Testis (tissue), 3 donors: ENCODE data around the gene GDPD5. TPM values are rescaled to one million over a fixed set of nuclear protein-coding genes. Genes with fewer than 3 reads are reported as not detected.

ENCODE experiments used
- DNase-seq: peaks from one replicate; pipeline ENCODE4 v3.0.0-alpha.2; 2019
- H3K27ac ChIP-seq, 2 donors: fragments of 200-600 bp; sonication (generic); one replicate each; pipeline ENCODE4 v1.5.1; 2019
- H3K27me3 ChIP-seq: fragments of 200-600 bp; sonication (generic); one replicate; pipeline ENCODE4 v1.5.1; 2019
- H3K36me3 ChIP-seq: fragments of 200-600 bp; sonication (generic); one replicate; pipeline ENCODE4 v1.5.1; 2017; ENCODE audit warnings: low read depth; ENCODE audit errors: missing control alignments
- H3K4me1 ChIP-seq: fragments of 200-600 bp; sonication (generic); one replicate; pipeline ENCODE4 v1.5.1; 2019
- H3K4me3 ChIP-seq, 2 donors: fragments of 200-600 bp; sonication (generic); one replicate each; pipeline ENCODE4 v1.5.1; 2017 to 2019
- H3K9me3 ChIP-seq: fragments of 200-600 bp; sonication (generic); one replicate; pipeline ENCODE4 v1.5.1; 2017
- POLR2A ChIP-seq: fragments of 450-650 bp; IDR thresholded peaks from one replicate; pipeline ENCODE4 v1.6.1; 2017; ENCODE audit warnings: antibody characterized with exemption, mild to moderate bottlenecking, moderate library complexity
- WGBS, 2 donors: methylation state at CpG; one replicate each; pipeline ENCODE4 v1.1.5; 2018; 5-methylcytosine and 5-hydroxymethylcytosine counted together
- intact Hi-C: fragments of 100-400 bp; cut with DNase I; formaldehyde crosslinking; loops from one replicate; pipeline ENCODE4 v1.15.1; 2023; ENCODE audit warnings: low total_unique reads
- polyA plus RNA-seq: library from polyadenylated mRNA; stranded (reverse); fragments of 350-450 nt; fragmentation: Illumina TruSeq; extraction: RNeasy Lipid Tissue Mini Kit (QIAGEN cat#74804); gene quantifications from one replicate; pipeline ENCODE4 v1.2.3, GENCODE V29; 2014; ENCODE audit warnings: low read depth, low replicate concordance; ENCODE audit not compliant: insufficient read depth
- total RNA-seq, 2 donors: library from RNA; depleted of rRNA; stranded (reverse); fragments of >200 nt; gene quantifications; one replicate each; pipeline ENCODE4 v1.2.3, GENCODE V29; 2016
- TF ChIP-seq, protein P1 (sequence below), 3 experiments: fragments of 450-650 bp in 2 of 3; fragments of 200-600 bp in 1 of 3; sonication (generic) in 1 of 3; IDR thresholded peaks; one replicate each; pipeline ENCODE4 v1.5.1; 2016 to 2019; ENCODE audit warnings: antibody characterized with exemption in 3 of 3, mild to moderate bottlenecking in 2 of 3, moderate library complexity in 1 of 3

GDPD5 gene
- total and polyA plus RNA-seq, 3 donors from 2014 or later: 43.3 to 99.5 (median 65.8) TPM

- Histone ChIP-seq H3K27ac (peak overlapping the region; percentile 86 to 97), H3K27me3 (no peaks in the 10 kb centered on the region), H3K36me3 (no peaks in the 10 kb centered on the region), H3K4me3 (peak overlapping the region; percentile 90 to 99), H3K4me1 (peaks cover 17% of the 10 kb centered on the region), H3K9me3 (no peaks in the 10 kb centered on the region)
- intact Hi-C loops: no loop called here
- WGBS, 2 donors: 7 to 14% methylated on average over 11 of the region's 11 CpGs
- no peak for DNase-seq
- no peak for TF ChIP-seq POLR2A
- TF ChIP-seq, protein P1, sequence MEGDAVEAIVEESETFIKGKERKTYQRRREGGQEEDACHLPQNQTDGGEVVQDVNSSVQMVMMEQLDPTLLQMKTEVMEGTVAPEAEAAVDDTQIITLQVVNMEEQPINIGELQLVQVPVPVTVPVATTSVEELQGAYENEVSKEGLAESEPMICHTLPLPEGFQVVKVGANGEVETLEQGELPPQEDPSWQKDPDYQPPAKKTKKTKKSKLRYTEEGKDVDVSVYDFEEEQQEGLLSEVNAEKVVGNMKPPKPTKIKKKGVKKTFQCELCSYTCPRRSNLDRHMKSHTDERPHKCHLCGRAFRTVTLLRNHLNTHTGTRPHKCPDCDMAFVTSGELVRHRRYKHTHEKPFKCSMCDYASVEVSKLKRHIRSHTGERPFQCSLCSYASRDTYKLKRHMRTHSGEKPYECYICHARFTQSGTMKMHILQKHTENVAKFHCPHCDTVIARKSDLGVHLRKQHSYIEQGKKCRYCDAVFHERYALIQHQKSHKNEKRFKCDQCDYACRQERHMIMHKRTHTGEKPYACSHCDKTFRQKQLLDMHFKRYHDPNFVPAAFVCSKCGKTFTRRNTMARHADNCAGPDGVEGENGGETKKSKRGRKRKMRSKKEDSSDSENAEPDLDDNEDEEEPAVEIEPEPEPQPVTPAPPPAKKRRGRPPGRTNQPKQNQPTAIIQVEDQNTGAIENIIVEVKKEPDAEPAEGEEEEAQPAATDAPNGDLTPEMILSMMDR (IDR thresholded peaks at IDR 0.05): no peak
These were observed 125.4 kb downstream of the GDPD5 start for GRCh38 chr11:75400146-75400865.

DNA sequence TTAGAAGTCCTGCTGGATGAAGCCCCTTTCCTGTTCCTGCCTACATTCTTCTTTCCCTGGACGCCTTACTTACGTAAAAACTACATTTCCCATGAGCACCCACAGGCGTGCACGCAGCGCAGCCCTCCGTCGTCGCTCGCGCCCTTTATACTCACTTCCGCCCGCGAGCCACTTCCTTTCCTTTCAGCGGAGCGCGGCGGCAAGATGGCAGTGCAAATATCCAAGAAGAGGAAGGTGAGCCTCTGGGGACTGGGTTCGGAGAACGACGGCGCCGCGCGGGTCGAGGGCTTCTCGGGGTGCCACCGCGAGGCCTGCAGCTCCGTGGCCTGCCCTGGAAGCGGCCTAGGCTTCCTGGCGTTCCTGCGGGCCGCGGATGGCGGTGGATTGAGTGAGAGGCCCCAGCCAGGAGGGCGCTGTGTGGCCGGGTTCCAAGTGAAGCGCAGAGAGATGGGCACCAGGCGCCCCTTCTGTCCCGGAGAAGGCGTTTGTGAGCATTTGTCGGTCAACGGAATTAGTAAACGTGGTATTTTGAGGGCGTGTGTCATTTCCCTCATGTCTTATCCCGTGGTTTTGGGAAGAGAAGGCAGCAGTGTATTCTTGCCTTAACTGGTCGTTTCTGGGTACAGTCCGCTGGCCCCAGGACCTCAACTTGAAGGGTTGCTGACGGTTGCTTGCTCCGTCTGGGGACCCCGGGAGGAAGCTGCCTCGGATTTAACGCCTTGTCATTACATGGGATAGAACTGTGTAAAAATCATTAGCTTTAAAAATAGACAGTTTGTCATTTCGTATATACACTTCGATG lies 126.2 kb downstream of the GDPD5 start, which contains the start of gene RPS3:
RPS3 (plus strand) TSS at position 175 of the 802 bp plus-strand sequence; CDS start at position 205, 30 bp downstream.
- Histone ChIP-seq H3K9me3 (no peaks in the 10 kb centered on the region), H3K36me3 (no peaks in the 10 kb centered on the region), H3K27me3 (no peaks in the 10 kb centered on the region), H3K4me3 (peak within 1 kb of the TSS; percentile 90 to 99), H3K27ac (peak within 1 kb of the TSS; percentile 86 to 97), H3K4me1 (peaks cover 17% of the 10 kb centered on the region)
- peak; percentile 98 for DNase-seq
- peak; percentile 87 for TF ChIP-seq POLR2A
- TF ChIP-seq, protein P1 (IDR thresholded peaks at IDR 0.05): peak in 2 of 3 experiments; percentile 19 to 43
- intact Hi-C loops: no loop called here
- WGBS, 2 donors: 0 to 1% methylated on average over 27 to 55 of the region's 55 CpGs

- no peak for TF ChIP-seq POLR2A
- TF ChIP-seq, protein P1 (IDR thresholded peaks at IDR 0.05): no peak
- intact Hi-C loops: no loop called here
- no peaks in the 10 kb centered on the region for H3K9me3 ChIP-seq
- no peaks in the 10 kb centered on the region for H3K27me3 ChIP-seq
- H3K27ac ChIP-seq: no peak overlapping the region
- H3K4me3 ChIP-seq: peak overlapping the region; percentile 90 to 99
- peaks cover 17% of the 10 kb centered on the region for H3K4me1 ChIP-seq
- H3K36me3 ChIP-seq: no peaks in the 10 kb centered on the region
- WGBS, 2 donors: 62 to 71% methylated on average over 8 of the region's 8 CpGs
- DNase-seq: no peak
These were observed 126.8 kb downstream of the GDPD5 start for GRCh38 chr11:75398906-75399305.

GRCh38 chr11:75394085-75394840 lies 131.5 kb downstream of the GDPD5 start:
- no peak overlapping the region for H3K27ac ChIP-seq
- H3K4me1 ChIP-seq: no peaks in the 10 kb centered on the region
- H3K9me3 ChIP-seq: no peaks in the 10 kb centered on the region
- intact Hi-C loops: no loop called here
- H3K27me3 ChIP-seq: no peaks in the 10 kb centered on the region
- no peaks in the 10 kb centered on the region for H3K36me3 ChIP-seq
- 72 to 90% methylated on average over 8 of the region's 8 CpGs for WGBS, 2 donors
- DNase-seq: no peak
- no peak for TF ChIP-seq POLR2A
- TF ChIP-seq, protein P1 (IDR thresholded peaks at IDR 0.05): no peak
- no peak overlapping the region for H3K4me3 ChIP-seq
